Measurements from ENCODE around the gene GRM5.

GRM5 gene

DNA sequence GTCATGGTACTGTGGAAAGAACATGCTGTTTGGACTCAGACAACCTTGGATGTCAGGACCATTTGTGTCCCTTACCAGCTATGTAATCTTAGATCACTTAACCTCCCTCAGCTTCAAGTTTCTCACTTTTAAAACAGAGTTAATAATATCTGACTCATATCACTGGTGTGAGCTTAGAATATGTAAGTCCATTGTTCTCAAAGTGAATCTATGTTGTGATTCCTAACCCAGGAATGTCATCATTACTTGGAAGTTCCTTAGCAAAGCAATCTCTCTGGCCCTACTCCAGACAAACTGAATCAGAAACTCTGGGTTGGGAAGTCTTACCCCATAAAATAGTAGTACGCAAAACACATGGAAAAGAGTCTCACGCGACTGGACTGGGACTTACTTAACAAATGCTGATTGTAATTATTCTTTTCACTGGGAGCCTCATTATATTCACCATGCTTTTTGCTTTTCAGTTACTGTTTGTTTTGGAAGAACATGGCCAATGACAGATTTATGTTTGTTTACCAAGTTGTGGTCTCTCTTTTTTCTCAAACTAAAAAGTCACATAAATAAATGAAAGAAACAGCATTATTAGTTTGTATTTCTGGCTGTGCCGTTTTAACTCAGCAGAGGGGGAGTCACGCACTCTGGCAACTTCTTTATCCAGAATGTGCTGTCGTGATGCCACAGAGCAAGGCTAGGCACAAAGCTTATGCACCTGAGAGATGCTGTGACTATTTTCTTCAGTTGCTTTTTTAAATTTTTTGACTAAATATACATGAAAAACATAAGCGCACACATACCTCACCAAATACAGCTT is 510.6 kb downstream of the GRM5 start:
- H2AFZ ChIP-seq (ENCODE audit: low read depth, low read length) = no peak overlapping the region
- no peaks in the 10 kb centered on the region for H4K20me1 ChIP-seq (ENCODE audit: insufficient read depth, low read length)
- no peak overlapping the region for H3K9ac ChIP-seq (ENCODE audit: low read length)

GRCh38 chr11:88553204-88553603 is 512.6 kb downstream of the GRM5 start:
- H3K79me2 ChIP-seq (ENCODE audit: low read length) = no peaks in the 10 kb centered on the region
- no peak overlapping the region for H3K4me3 ChIP-seq (ENCODE audit: low read length)
- H3K4me1 ChIP-seq (ENCODE audit: low read length) = no peaks in the 10 kb centered on the region
- no peak overlapping the region for H3K27ac ChIP-seq (ENCODE audit: low read length)
- H3K9me3 ChIP-seq (ENCODE audit: insufficient read depth, low read length) = no peaks in the 10 kb centered on the region
- H3K9ac ChIP-seq (ENCODE audit: low read length) = no peak overlapping the region
- H2AFZ ChIP-seq (ENCODE audit: low read depth, low read length) = no peak overlapping the region; the same call in 1 of the 2 replicates
- TF ChIP-seq EZH2phosphoT487 (IDR thresholded peaks at IDR 0.05; ENCODE audit: low read depth) (no peak), CTCF (IDR thresholded peaks at IDR 0.05; ENCODE audit: low read depth, low read length) (no peak)
- H4K20me1 ChIP-seq (ENCODE audit: insufficient read depth, low read length) = no peaks in the 10 kb centered on the region
- 0 out of 2 replicates have a peak, but pooled peaks cover 6% of the 10 kb centered on the region for H3K27me3 ChIP-seq (ENCODE audit: low read depth, low read length)
- H3K4me2 ChIP-seq (ENCODE audit: low read length) = no peak overlapping the region
- H3K36me3 ChIP-seq (replicated peaks; ENCODE audit: low read depth, low read length) = no peaks in the 10 kb centered on the region

More for the DNA sequence above, 510.6 kb downstream of the GRM5 start:
- H3K4me3 ChIP-seq (ENCODE audit: low read length) = no peak overlapping the region
- H3K27me3 ChIP-seq (ENCODE audit: low read depth, low read length) = 0 out of 2 replicates have a peak, but pooled peaks cover 6% of the 10 kb centered on the region
- no peak overlapping the region for H3K4me2 ChIP-seq (ENCODE audit: low read length)
- TF ChIP-seq CTCF (IDR thresholded peaks at IDR 0.05; ENCODE audit: low read depth, low read length) (no peak), EZH2phosphoT487 (IDR thresholded peaks at IDR 0.05; ENCODE audit: low read depth) (no peak)
- H3K9me3 ChIP-seq (ENCODE audit: insufficient read depth, low read length) = no peaks in the 10 kb centered on the region
- H3K4me1 ChIP-seq (ENCODE audit: low read length) = no peaks in the 10 kb centered on the region
- H3K27ac ChIP-seq (ENCODE audit: low read length) = no peak overlapping the region
- no peaks in the 10 kb centered on the region for H3K79me2 ChIP-seq (ENCODE audit: low read length)
- no peaks in the 10 kb centered on the region for H3K36me3 ChIP-seq (replicated peaks; ENCODE audit: low read depth, low read length)

GRCh38 chr11:88552379-88553062 is 513.3 kb downstream of the GRM5 start:
- Histone ChIP-seq H3K27ac (ENCODE audit: low read length) (no peak overlapping the region), H3K9me3 (ENCODE audit: insufficient read depth, low read length) (no peaks in the 10 kb centered on the region)

More at GRCh38 chr11:88552379-88553062, 513.3 kb downstream of the GRM5 start:
- no peak overlapping the region for H3K4me2 ChIP-seq (ENCODE audit: low read length)
- no peaks in the 10 kb centered on the region for H4K20me1 ChIP-seq (ENCODE audit: insufficient read depth, low read length)
- peaks cover 11% of the 10 kb centered on the region; the same call in 1 of the 2 replicates for H3K27me3 ChIP-seq (ENCODE audit: low read depth, low read length)
- H3K4me1 ChIP-seq (ENCODE audit: low read length) = no peaks in the 10 kb centered on the region
- no peak overlapping the region for H3K9ac ChIP-seq (ENCODE audit: low read length)
- H3K36me3 ChIP-seq (replicated peaks; ENCODE audit: low read depth, low read length) = no peaks in the 10 kb centered on the region
- H3K4me3 ChIP-seq (ENCODE audit: low read length) = no peak overlapping the region
- no peaks in the 10 kb centered on the region for H3K79me2 ChIP-seq (ENCODE audit: low read length)
- H2AFZ ChIP-seq (ENCODE audit: low read depth, low read length) = no peak overlapping the region
- TF ChIP-seq EZH2phosphoT487 (IDR thresholded peaks at IDR 0.05; ENCODE audit: low read depth) (no peak), CTCF (IDR thresholded peaks at IDR 0.05; ENCODE audit: low read depth, low read length) (peak; percentile 97)
